A549 (cell line): ENCODE data around the gene COL13A1. TPM values are rescaled to one million over a fixed set of nuclear protein-coding genes. Genes with fewer than 3 reads are reported as not detected.

Experiments used
- ATAC-seq, 2 experiments: fragments of 200-7000 bp in 1 of 2; fragments of >200 bp in 1 of 2; cut with Nextera tagmentation in 1 of 2; cut with Tn5 transposase in 1 of 2; 3 replicates each; pipeline versions ENCODE4 v1.8.0 to v1.9.1; 2018 to 2020; ENCODE audit warnings: mild to moderate bottlenecking in 1 of 2, moderate library complexity in 1 of 2
- CTCF ChIA-PET: fragments of 300-600 bp; sonication (Branson Sonifier 250); formaldehyde crosslinking; extraction: SDS; loops from one replicate; lab custom pipeline; 2021; ENCODE audit warnings: antibody characterized with exemption, inconsistent platforms; lab: Yijun Ruan, JAX
- POLR2A ChIA-PET: fragments of 350-600 bp; formaldehyde crosslinking; extraction: SDS; loops from one replicate; lab custom pipeline; 2021; ENCODE audit warnings: antibody characterized with exemption, inconsistent platforms; lab: Yijun Ruan, JAX
- DNase-seq, 2 experiments: peaks; one replicate each; pipeline versions ENCODE4 v3.0.0 to v3.0.0-alpha.2; 2011 to 2016; ENCODE audit warnings: low read depth in 1 of 2, low spot score in 1 of 2
- FAIRE-seq: peaks from 2 replicates; lab custom pipeline; 2011; peaks lifted over from hg19 to GRCh38; lab: Jason Lieb, UNC
- H3K27ac ChIP-seq, 2 experiments: fragments of >200 bp; sonication (Bioruptor Twin); formaldehyde crosslinking; 3 replicates each; pipeline ENCODE4 v1.5.1; 2016 to 2017
- H3K4me1 ChIP-seq: fragments of >200 bp; sonication (Bioruptor Twin); formaldehyde crosslinking; 3 replicates; pipeline ENCODE4 v1.6.1; 2016
- H3K4me2 ChIP-seq: fragments of >200 bp; sonication (Bioruptor Twin); formaldehyde crosslinking; 3 replicates; pipeline ENCODE4 v1.6.1; 2016
- H3K4me3 ChIP-seq: fragments of >200 bp; sonication (Bioruptor Twin); formaldehyde crosslinking; 3 replicates; pipeline ENCODE4 v1.5.1; 2016
- H3K9me3 ChIP-seq: fragments of >200 bp; sonication (Bioruptor Twin); formaldehyde crosslinking; 3 replicates; pipeline ENCODE4 v1.6.1; 2016
- BHLHE40 ChIP-seq: IDR thresholded peaks from 2 replicates; pipeline ENCODE4 v1.6.1; 2012; ENCODE audit warnings: low read depth, low read length, inconsistent platforms
- CBX2 ChIP-seq: fragments of 200-600 bp; sonication (generic); IDR thresholded peaks from 2 replicates; pipeline ENCODE4 v1.6.1; 2016; ENCODE audit warnings: low read depth, mild to moderate bottlenecking, borderline replicate concordance
- CBX8 ChIP-seq: fragments of 200-600 bp; sonication (generic); IDR thresholded peaks from 2 replicates; pipeline ENCODE4 v1.6.1; 2016
- CEBPB ChIP-seq, 2 experiments: fragments of >200 bp in 1 of 2; sonication (Bioruptor Twin) in 1 of 2; formaldehyde crosslinking in 1 of 2; IDR thresholded peaks; 2 replicates each; pipeline ENCODE4 v1.6.1; 2012 to 2016
- EHMT2 ChIP-seq: fragments of 200-600 bp; sonication (generic); IDR thresholded peaks from 2 replicates; pipeline ENCODE4 v1.6.1; 2016; ENCODE audit warnings: antibody characterized with exemption, low read depth, mild to moderate bottlenecking, moderate library complexity
- FOSB ChIP-seq: fragments of 250-450 bp; sonication (Bioruptor Pico); IDR thresholded peaks from 2 replicates; pipeline ENCODE4 v1.5.0; 2020; ENCODE audit warnings: mild to moderate bottlenecking, moderate library complexity
- GATA3 ChIP-seq: IDR thresholded peaks from 2 replicates; pipeline ENCODE4 v1.6.1; 2012; ENCODE audit warnings: borderline replicate concordance
- HOXB13 ChIP-seq: fragments of 250-450 bp; sonication (Bioruptor Pico); IDR thresholded peaks from 2 replicates; pipeline ENCODE4 v1.5.0; 2020; ENCODE audit warnings: low read depth, mild to moderate bottlenecking, moderate library complexity
- KDM5A ChIP-seq: fragments of 200-600 bp; sonication (generic); IDR thresholded peaks from 2 replicates; pipeline ENCODE4 v1.6.1; 2016; ENCODE audit warnings: antibody characterized with exemption, mild to moderate bottlenecking
- MYC ChIP-seq: IDR thresholded peaks from 2 replicates; pipeline ENCODE4 v1.6.1; 2012; ENCODE audit warnings: mild to moderate bottlenecking, inconsistent platforms, low read length, improper control_type of control experiment, borderline replicate concordance
- NR3C1 ChIP-seq: fragments of >200 bp; sonication (Bioruptor Twin); formaldehyde crosslinking; IDR thresholded peaks from 3 replicates; pipeline ENCODE4 v1.6.1; 2017
- POLR2A ChIP-seq: IDR thresholded peaks from 2 replicates; pipeline ENCODE4 v1.6.1; 2012; ENCODE audit warnings: mild to moderate bottlenecking, low read length
- RFX5 ChIP-seq: fragments of 450-650 bp; IDR thresholded peaks from 2 replicates; pipeline ENCODE4 v1.7.1; 2014; ENCODE audit warnings: antibody characterized with exemption, mild to moderate bottlenecking, moderate library complexity
- RNF2 ChIP-seq: fragments of 200-600 bp; sonication (generic); IDR thresholded peaks from 2 replicates; pipeline ENCODE4 v1.6.1; 2016; ENCODE audit warnings: low read depth, mild to moderate bottlenecking, antibody characterized with exemption, moderate library complexity, borderline replicate concordance
- SREBF2 ChIP-seq: fragments of 450-650 bp; IDR thresholded peaks from 2 replicates; pipeline ENCODE4 v1.6.1; 2014; ENCODE audit warnings: mild to moderate bottlenecking, moderate library complexity
- TFCP2L1 ChIP-seq: fragments of 250-450 bp; sonication (Bioruptor Pico); IDR thresholded peaks from 2 replicates; pipeline ENCODE4 v1.5.0; 2021; ENCODE audit warnings: mild to moderate bottlenecking
- TP53 ChIP-seq: fragments of 250-450 bp; sonication (Bioruptor Pico); IDR thresholded peaks from 2 replicates; pipeline ENCODE4 v1.5.0; 2021; ENCODE audit warnings: mild to moderate bottlenecking, moderate library complexity
- ZFP36 ChIP-seq: fragments of 450-650 bp; IDR thresholded peaks from 2 replicates; pipeline ENCODE4 v1.6.1; 2014; ENCODE audit warnings: borderline replicate concordance; ENCODE audit not compliant: partially characterized antibody
- ZNF302 ChIP-seq: fragments of 250-450 bp; sonication (Bioruptor Pico); IDR thresholded peaks from 2 replicates; pipeline ENCODE4 v1.9.0; 2021; ENCODE audit warnings: inconsistent platforms, mild to moderate bottlenecking, moderate library complexity
- WGBS: methylation state at CpG from one replicate; pipeline ENCODE4 v1.1.6; 2017; ENCODE audit errors: missing lambda C conversion rate; 5-methylcytosine and 5-hydroxymethylcytosine counted together
- polyA plus RNA-seq, 4 experiments: library from polyadenylated mRNA; depleted of rRNA in 3 of 4; stranded (reverse); fragments of >200 nt; fragmentation: RNase III in 1 of 4; extraction: RNeasy Plus Mini Kit Qiagen cat#74134 plus additional on column Dnase treatment in 1 of 4; gene quantifications; 2 replicates in 3 of 4; 3 replicates in 1 of 4; pipeline ENCODE4 v1.2.3, GENCODE V29; 2011 to 2017
- TF ChIP-seq, protein P1 (sequence below): fragments of >200 bp; sonication (Bioruptor Twin); formaldehyde crosslinking; IDR thresholded peaks from 3 replicates; pipeline ENCODE4 v1.6.1; 2016
- TF ChIP-seq, protein P2 (sequence below): IDR thresholded peaks from 2 replicates; pipeline ENCODE4 v1.6.1; 2012; ENCODE audit warnings: low read depth, borderline replicate concordance
- TF ChIP-seq, protein P3 (sequence below): fragments of >200 bp; sonication (Bioruptor Twin); formaldehyde crosslinking; IDR thresholded peaks from 2 replicates; pipeline ENCODE4 v1.6.1; 2016
- TF ChIP-seq, protein P4 (sequence below): IDR thresholded peaks from 2 replicates; pipeline ENCODE4 v1.6.1; 2012
- TF ChIP-seq, protein P5 (sequence below): fragments of 200-600 bp; sonication (generic); IDR thresholded peaks from 2 replicates; pipeline ENCODE4 v1.6.1; 2016; ENCODE audit warnings: antibody characterized with exemption, mild to moderate bottlenecking, moderate library complexity
- TF ChIP-seq, protein P6 (sequence below): fragments of 150-350 bp; IDR thresholded peaks from 2 replicates; pipeline ENCODE4 v1.6.1; 2014; ENCODE audit warnings: low read depth, mild to moderate bottlenecking, low read length
- TF ChIP-seq, protein P7 (sequence below): IDR thresholded peaks from 2 replicates; pipeline ENCODE4 v1.6.1; 2012
- TF ChIP-seq, protein P8 (sequence below): fragments of 250-450 bp; sonication (Bioruptor Pico); IDR thresholded peaks from 2 replicates; pipeline ENCODE4 v1.5.0; 2020; ENCODE audit warnings: low read depth, mild to moderate bottlenecking, moderate library complexity

Gene COL13A1
- polyA plus RNA-seq, 2 of the 4 experiments (the other 2 are of a cell fraction) = 0.08 to 0.27 TPM

DNA sequence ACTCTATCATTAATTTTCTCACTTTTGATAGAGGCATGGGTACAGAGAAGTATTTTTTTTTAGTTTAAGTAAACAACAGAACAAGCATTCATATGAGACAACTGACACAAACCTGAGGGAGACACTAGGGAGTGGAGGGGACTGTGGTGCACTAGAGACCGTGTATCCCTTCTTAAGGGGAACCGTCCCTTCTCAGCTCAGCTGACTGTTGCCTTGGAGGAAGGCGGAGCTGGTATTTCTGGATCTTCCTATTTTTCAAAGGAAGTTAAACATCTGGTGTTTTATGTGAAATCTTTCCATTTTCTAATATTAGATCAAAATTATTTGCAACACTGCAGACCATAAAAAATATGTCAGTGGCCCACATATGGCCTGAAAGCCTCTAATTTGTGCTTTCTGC lies 137.4 kb downstream of the COL13A1 start:
- Histone ChIP-seq H3K9me3 (no peaks in the 10 kb centered on the region), H3K27ac (no peak overlapping the region), H3K4me3 (no peak overlapping the region), H3K4me2 (no peak overlapping the region), H3K4me1 (no peaks in the 10 kb centered on the region)
- DNase-seq (no peak), FAIRE-seq (no peak), ATAC-seq (no peak)
- WGBS = 68% methylated on average over 3 of the region's 3 CpGs
- POLR2A ChIA-PET = no interaction called here
- TF ChIP-seq, protein P1, sequence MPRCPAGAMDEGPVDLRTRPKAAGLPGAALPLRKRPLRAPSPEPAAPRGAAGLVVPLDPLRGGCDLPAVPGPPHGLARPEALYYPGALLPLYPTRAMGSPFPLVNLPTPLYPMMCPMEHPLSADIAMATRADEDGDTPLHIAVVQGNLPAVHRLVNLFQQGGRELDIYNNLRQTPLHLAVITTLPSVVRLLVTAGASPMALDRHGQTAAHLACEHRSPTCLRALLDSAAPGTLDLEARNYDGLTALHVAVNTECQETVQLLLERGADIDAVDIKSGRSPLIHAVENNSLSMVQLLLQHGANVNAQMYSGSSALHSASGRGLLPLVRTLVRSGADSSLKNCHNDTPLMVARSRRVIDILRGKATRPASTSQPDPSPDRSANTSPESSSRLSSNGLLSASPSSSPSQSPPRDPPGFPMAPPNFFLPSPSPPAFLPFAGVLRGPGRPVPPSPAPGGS = no peak
- TF ChIP-seq, protein P2, sequence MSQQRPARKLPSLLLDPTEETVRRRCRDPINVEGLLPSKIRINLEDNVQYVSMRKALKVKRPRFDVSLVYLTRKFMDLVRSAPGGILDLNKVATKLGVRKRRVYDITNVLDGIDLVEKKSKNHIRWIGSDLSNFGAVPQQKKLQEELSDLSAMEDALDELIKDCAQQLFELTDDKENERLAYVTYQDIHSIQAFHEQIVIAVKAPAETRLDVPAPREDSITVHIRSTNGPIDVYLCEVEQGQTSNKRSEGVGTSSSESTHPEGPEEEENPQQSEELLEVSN = no peak
- TF ChIP-seq GATA3 = no peak
- TF ChIP-seq TFCP2L1 (CRISPR knock-in tag) = no peak
- TF ChIP-seq BHLHE40 = no peak
- TF ChIP-seq, protein P3, sequence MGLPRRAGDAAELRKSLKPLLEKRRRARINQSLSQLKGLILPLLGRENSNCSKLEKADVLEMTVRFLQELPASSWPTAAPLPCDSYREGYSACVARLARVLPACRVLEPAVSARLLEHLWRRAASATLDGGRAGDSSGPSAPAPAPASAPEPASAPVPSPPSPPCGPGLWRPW = no peak
- TF ChIP-seq, protein P4, sequence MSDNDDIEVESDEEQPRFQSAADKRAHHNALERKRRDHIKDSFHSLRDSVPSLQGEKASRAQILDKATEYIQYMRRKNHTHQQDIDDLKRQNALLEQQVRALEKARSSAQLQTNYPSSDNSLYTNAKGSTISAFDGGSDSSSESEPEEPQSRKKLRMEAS = no peak
- no peak for TF ChIP-seq CEBPB (IDR thresholded peaks at IDR 0.05)
- TF ChIP-seq, protein P5, sequence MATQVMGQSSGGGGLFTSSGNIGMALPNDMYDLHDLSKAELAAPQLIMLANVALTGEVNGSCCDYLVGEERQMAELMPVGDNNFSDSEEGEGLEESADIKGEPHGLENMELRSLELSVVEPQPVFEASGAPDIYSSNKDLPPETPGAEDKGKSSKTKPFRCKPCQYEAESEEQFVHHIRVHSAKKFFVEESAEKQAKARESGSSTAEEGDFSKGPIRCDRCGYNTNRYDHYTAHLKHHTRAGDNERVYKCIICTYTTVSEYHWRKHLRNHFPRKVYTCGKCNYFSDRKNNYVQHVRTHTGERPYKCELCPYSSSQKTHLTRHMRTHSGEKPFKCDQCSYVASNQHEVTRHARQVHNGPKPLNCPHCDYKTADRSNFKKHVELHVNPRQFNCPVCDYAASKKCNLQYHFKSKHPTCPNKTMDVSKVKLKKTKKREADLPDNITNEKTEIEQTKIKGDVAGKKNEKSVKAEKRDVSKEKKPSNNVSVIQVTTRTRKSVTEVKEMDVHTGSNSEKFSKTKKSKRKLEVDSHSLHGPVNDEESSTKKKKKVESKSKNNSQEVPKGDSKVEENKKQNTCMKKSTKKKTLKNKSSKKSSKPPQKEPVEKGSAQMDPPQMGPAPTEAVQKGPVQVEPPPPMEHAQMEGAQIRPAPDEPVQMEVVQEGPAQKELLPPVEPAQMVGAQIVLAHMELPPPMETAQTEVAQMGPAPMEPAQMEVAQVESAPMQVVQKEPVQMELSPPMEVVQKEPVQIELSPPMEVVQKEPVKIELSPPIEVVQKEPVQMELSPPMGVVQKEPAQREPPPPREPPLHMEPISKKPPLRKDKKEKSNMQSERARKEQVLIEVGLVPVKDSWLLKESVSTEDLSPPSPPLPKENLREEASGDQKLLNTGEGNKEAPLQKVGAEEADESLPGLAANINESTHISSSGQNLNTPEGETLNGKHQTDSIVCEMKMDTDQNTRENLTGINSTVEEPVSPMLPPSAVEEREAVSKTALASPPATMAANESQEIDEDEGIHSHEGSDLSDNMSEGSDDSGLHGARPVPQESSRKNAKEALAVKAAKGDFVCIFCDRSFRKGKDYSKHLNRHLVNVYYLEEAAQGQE = no peak
- no peak for TF ChIP-seq TP53 (CRISPR knock-in tag)
- TF ChIP-seq HOXB13 (CRISPR knock-in tag) = no peak
- no peak for TF ChIP-seq ZFP36
- no peak for TF ChIP-seq RFX5
- no peak for TF ChIP-seq MYC
- TF ChIP-seq, protein P6, sequence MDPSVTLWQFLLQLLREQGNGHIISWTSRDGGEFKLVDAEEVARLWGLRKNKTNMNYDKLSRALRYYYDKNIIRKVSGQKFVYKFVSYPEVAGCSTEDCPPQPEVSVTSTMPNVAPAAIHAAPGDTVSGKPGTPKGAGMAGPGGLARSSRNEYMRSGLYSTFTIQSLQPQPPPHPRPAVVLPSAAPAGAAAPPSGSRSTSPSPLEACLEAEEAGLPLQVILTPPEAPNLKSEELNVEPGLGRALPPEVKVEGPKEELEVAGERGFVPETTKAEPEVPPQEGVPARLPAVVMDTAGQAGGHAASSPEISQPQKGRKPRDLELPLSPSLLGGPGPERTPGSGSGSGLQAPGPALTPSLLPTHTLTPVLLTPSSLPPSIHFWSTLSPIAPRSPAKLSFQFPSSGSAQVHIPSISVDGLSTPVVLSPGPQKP = no peak
- no peak for TF ChIP-seq POLR2A
- TF ChIP-seq, protein P7, sequence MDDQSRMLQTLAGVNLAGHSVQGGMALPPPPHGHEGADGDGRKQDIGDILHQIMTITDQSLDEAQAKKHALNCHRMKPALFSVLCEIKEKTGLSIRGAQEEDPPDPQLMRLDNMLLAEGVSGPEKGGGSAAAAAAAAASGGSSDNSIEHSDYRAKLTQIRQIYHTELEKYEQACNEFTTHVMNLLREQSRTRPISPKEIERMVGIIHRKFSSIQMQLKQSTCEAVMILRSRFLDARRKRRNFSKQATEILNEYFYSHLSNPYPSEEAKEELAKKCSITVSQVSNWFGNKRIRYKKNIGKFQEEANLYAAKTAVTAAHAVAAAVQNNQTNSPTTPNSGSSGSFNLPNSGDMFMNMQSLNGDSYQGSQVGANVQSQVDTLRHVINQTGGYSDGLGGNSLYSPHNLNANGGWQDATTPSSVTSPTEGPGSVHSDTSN = no peak
- no peak for TF ChIP-seq KDM5A
- no peak for TF ChIP-seq NR3C1
- TF ChIP-seq SREBF2 = no peak
- CTCF ChIA-PET = interaction anchor here (0.7 to 2.9 kb wide), 6 partner anchors 19 to 139 kb away, joined by 3 to 11 read pairs (median 4); no protein-coding TSS in a partner anchor

DNA sequence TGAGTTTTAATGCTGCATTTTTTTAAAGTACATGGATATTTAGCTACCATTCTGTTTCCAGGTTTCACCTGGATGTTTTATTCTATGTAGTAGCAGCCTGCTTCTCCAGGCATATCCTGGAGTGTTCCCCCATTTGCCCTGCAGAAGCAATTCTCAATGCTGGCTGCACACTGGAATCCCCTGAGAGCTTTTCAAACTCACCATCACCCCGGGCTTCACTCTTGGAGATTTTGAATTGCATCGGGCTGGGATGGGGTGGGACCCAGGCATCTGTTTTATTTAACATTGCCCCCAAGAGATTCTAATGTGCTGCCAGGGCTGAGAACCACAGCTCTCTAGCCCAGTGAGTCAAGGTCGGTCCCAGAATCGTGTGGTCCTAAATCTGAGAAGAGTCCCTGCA lies 137.8 kb downstream of the COL13A1 start:
- no peak overlapping the region for H3K4me2 ChIP-seq
- H3K9me3 ChIP-seq = no peaks in the 10 kb centered on the region
- H3K27ac ChIP-seq = no peak overlapping the region
- CTCF ChIA-PET = interaction anchor here (0.7 to 2.9 kb wide), 5 partner anchors 19 to 140 kb away, joined by 3 to 11 read pairs (median 4); no protein-coding TSS in a partner anchor
- no peak overlapping the region for H3K4me3 ChIP-seq
- FAIRE-seq (no peak), ATAC-seq (no peak), DNase-seq (no peak)
- no peak for TF ChIP-seq EHMT2
- no peak for TF ChIP-seq RFX5
- TF ChIP-seq CBX2 = no peak
- TF ChIP-seq MYC = no peak
- TF ChIP-seq ZNF302 (CRISPR knock-in tag) = no peak
- TF ChIP-seq RNF2 = no peak
- no peak for TF ChIP-seq SREBF2
- TF ChIP-seq CEBPB (IDR thresholded peaks at IDR 0.05) = no peak
- TF ChIP-seq, protein P8, sequence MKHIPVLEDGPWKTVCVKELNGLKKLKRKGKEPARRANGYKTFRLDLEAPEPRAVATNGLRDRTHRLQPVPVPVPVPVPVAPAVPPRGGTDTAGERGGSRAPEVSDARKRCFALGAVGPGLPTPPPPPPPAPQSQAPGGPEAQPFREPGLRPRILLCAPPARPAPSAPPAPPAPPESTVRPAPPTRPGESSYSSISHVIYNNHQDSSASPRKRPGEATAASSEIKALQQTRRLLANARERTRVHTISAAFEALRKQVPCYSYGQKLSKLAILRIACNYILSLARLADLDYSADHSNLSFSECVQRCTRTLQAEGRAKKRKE (CRISPR knock-in tag) = no peak
- TF ChIP-seq FOSB (CRISPR knock-in tag) = no peak
- TF ChIP-seq TFCP2L1 (CRISPR knock-in tag) = no peak
- no peak for TF ChIP-seq CBX8
- 18% methylated on average over 4 of the region's 4 CpGs for WGBS
- no peaks in the 10 kb centered on the region for H3K4me1 ChIP-seq
- POLR2A ChIA-PET = no interaction called here
